Measurements from ENCODE around the gene RASA2.

DNA sequence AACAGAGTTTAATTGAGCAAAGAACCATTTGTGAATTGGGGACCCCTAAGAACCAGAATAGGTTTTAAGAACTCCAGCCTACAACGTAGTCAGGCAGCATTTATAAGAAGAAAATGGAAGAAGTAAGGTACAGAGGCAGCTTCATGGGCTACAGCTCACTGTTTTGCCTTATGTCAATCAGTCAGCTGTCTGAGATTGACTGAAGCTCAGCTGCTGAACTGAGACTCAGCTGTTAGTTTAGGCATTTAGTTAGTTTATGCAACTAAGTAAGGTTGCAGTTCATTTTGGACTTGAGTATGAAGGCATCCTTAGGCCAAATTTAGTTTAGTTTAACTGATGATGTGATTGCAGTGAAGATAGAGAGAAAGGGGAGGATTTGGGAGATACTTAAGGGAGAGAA, 34.1 kb upstream of the RASA2 start:
- TF ChIP-seq, protein P1, sequence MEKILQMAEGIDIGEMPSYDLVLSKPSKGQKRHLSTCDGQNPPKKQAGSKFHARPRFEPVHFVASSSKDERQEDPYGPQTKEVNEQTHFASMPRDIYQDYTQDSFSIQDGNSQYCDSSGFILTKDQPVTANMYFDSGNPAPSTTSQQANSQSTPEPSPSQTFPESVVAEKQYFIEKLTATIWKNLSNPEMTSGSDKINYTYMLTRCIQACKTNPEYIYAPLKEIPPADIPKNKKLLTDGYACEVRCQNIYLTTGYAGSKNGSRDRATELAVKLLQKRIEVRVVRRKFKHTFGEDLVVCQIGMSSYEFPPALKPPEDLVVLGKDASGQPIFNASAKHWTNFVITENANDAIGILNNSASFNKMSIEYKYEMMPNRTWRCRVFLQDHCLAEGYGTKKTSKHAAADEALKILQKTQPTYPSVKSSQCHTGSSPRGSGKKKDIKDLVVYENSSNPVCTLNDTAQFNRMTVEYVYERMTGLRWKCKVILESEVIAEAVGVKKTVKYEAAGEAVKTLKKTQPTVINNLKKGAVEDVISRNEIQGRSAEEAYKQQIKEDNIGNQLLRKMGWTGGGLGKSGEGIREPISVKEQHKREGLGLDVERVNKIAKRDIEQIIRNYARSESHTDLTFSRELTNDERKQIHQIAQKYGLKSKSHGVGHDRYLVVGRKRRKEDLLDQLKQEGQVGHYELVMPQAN (conservative IDR thresholded peaks at IDR 0.05), result no peak
- TF ChIP-seq SMARCA5 (IDR thresholded peaks at IDR 0.05) (no peak), SUPT20H (IDR thresholded peaks at IDR 0.05; ENCODE audit: borderline replicate concordance, control insufficient read depth, low read depth, low read length) (no peak), CBX5 (IDR thresholded peaks at IDR 0.05; ENCODE audit: low read depth) (no peak), SREBF1 (IDR thresholded peaks at IDR 0.05; ENCODE audit: low read length) (no peak), MXI1 (IDR thresholded peaks at IDR 0.05; ENCODE audit: low read depth, low read length) (no peak), SIN3A (IDR thresholded peaks at IDR 0.05; ENCODE audit: low read depth, low read length) (no peak)
- TF ChIP-seq, protein P2, sequence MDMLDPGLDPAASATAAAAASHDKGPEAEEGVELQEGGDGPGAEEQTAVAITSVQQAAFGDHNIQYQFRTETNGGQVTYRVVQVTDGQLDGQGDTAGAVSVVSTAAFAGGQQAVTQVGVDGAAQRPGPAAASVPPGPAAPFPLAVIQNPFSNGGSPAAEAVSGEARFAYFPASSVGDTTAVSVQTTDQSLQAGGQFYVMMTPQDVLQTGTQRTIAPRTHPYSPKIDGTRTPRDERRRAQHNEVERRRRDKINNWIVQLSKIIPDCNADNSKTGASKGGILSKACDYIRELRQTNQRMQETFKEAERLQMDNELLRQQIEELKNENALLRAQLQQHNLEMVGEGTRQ (IDR thresholded peaks at IDR 0.05; ENCODE audit: borderline replicate concordance, low read depth, low read length), result no peak
- TF ChIP-seq, protein P3, sequence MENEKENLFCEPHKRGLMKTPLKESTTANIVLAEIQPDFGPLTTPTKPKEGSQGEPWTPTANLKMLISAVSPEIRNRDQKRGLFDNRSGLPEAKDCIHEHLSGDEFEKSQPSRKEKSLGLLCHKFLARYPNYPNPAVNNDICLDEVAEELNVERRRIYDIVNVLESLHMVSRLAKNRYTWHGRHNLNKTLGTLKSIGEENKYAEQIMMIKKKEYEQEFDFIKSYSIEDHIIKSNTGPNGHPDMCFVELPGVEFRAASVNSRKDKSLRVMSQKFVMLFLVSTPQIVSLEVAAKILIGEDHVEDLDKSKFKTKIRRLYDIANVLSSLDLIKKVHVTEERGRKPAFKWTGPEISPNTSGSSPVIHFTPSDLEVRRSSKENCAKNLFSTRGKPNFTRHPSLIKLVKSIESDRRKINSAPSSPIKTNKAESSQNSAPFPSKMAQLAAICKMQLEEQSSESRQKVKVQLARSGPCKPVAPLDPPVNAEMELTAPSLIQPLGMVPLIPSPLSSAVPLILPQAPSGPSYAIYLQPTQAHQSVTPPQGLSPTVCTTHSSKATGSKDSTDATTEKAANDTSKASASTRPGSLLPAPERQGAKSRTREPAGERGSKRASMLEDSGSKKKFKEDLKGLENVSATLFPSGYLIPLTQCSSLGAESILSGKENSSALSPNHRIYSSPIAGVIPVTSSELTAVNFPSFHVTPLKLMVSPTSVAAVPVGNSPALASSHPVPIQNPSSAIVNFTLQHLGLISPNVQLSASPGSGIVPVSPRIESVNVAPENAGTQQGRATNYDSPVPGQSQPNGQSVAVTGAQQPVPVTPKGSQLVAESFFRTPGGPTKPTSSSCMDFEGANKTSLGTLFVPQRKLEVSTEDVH (IDR thresholded peaks at IDR 0.05; ENCODE audit: low read depth, partially characterized antibody), result no peak
- TF ChIP-seq, protein P4, sequence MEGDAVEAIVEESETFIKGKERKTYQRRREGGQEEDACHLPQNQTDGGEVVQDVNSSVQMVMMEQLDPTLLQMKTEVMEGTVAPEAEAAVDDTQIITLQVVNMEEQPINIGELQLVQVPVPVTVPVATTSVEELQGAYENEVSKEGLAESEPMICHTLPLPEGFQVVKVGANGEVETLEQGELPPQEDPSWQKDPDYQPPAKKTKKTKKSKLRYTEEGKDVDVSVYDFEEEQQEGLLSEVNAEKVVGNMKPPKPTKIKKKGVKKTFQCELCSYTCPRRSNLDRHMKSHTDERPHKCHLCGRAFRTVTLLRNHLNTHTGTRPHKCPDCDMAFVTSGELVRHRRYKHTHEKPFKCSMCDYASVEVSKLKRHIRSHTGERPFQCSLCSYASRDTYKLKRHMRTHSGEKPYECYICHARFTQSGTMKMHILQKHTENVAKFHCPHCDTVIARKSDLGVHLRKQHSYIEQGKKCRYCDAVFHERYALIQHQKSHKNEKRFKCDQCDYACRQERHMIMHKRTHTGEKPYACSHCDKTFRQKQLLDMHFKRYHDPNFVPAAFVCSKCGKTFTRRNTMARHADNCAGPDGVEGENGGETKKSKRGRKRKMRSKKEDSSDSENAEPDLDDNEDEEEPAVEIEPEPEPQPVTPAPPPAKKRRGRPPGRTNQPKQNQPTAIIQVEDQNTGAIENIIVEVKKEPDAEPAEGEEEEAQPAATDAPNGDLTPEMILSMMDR (IDR thresholded peaks at IDR 0.05 in 2 of 3, conservative IDR thresholded peaks at IDR 0.05 in 1 of 3; ENCODE audit: control insufficient read depth in 2 of 3, extremely low read depth in 1 of 3, insufficient read depth in 1 of 3, low read depth in 3 of 3, low read length in 3 of 3), result no peak

All from GM12878 (cell line).